Neuronal stem cell (in vitro differentiated cells): Measurements from ENCODE around the gene NSUN2.

Source experiments
- DNase-seq: peaks from one replicate; pipeline ENCODE4 v3.0.0-alpha.2; 2013; ENCODE audit warnings: low spot score
- H2AFZ ChIP-seq: one replicate; pipeline ENCODE4 v1.6.1; 2013; ENCODE audit warnings: mild to moderate bottlenecking, low read length, inconsistent platforms
- H2AK5ac ChIP-seq: 2 replicates; pipeline ENCODE4 v1.6.1; 2013; ENCODE audit warnings: low read depth, mild to moderate bottlenecking, inconsistent platforms, low read length, moderate library complexity, mixed read lengths
- H2BK120ac ChIP-seq: 2 replicates; pipeline ENCODE4 v1.6.1; 2013; ENCODE audit warnings: low read depth, mild to moderate bottlenecking, inconsistent platforms, low read length, moderate library complexity, mixed read lengths
- H2BK12ac ChIP-seq: one replicate; pipeline ENCODE4 v1.6.1; 2013; ENCODE audit warnings: low read length, inconsistent platforms
- H2BK15ac ChIP-seq: 2 replicates; pipeline ENCODE4 v1.6.1; 2013; ENCODE audit warnings: mild to moderate bottlenecking, low read length, inconsistent platforms, mixed read lengths
- H2BK5ac ChIP-seq: one replicate; pipeline ENCODE4 v1.6.1; 2013; ENCODE audit warnings: inconsistent platforms, mild to moderate bottlenecking, low read length, moderate library complexity
- H3K14ac ChIP-seq: one replicate; pipeline ENCODE4 v1.6.1; 2013; ENCODE audit warnings: low read length, inconsistent platforms
- H3K18ac ChIP-seq: 2 replicates; pipeline ENCODE4 v1.6.1; 2013; ENCODE audit warnings: low read length, inconsistent platforms
- H3K23ac ChIP-seq: 2 replicates; pipeline ENCODE4 v1.6.1; 2013; ENCODE audit warnings: low read depth, mild to moderate bottlenecking, mixed read lengths, low read length, inconsistent platforms; ENCODE audit not compliant: poor library complexity
- H3K27ac ChIP-seq: replicated peaks from 3 replicates; pipeline ENCODE4 v1.5.1; 2013; ENCODE audit warnings: low read length, inconsistent platforms
- H3K27me3 ChIP-seq, 3 experiments: 2 replicates each; pipeline ENCODE4 v1.6.1; 2013; ENCODE audit warnings: low read length in 3 of 3, mild to moderate bottlenecking in 2 of 3, inconsistent platforms in 1 of 3, low read depth in 1 of 3, mixed read lengths in 1 of 3, moderate library complexity in 1 of 3; ENCODE audit not compliant: control insufficient read depth in 3 of 3, insufficient read depth in 3 of 3
- H3K36me3 ChIP-seq, 2 donors: replicated peaks in 1 of 2; 2 replicates each; pipeline ENCODE4 v1.6.1; 2013; ENCODE audit warnings: low read length in 2 of 2; ENCODE audit not compliant: control insufficient read depth in 2 of 2, insufficient read depth in 2 of 2
- H3K4ac ChIP-seq: 2 replicates; pipeline ENCODE4 v1.6.1; 2013; ENCODE audit warnings: inconsistent platforms, mild to moderate bottlenecking, low read length, moderate library complexity
- H3K4me1 ChIP-seq, 2 donors: 1 replicate in 1 of 2; 2 replicates in 1 of 2; pipeline ENCODE4 v1.6.1; 2013; ENCODE audit warnings: low read length in 2 of 2, low read depth in 1 of 2; ENCODE audit not compliant: control insufficient read depth in 2 of 2, insufficient read depth in 1 of 2
- H3K4me2 ChIP-seq: one replicate; pipeline ENCODE4 v1.6.1; 2013; ENCODE audit warnings: mild to moderate bottlenecking, low read length, inconsistent platforms; ENCODE audit not compliant: insufficient read depth, poor library complexity, severe bottlenecking
- H3K4me3 ChIP-seq, 2 donors: 2 replicates each; pipeline ENCODE4 v1.5.1; 2013; ENCODE audit warnings: low read length in 2 of 2, mild to moderate bottlenecking in 2 of 2, inconsistent platforms in 1 of 2, moderate library complexity in 1 of 2
- H3K79me1 ChIP-seq: one replicate; pipeline ENCODE4 v1.6.1; 2013; ENCODE audit warnings: low read depth, mild to moderate bottlenecking, inconsistent platforms, low read length, moderate library complexity
- H3K9ac ChIP-seq: one replicate; pipeline ENCODE4 v1.6.1; 2013; ENCODE audit warnings: mild to moderate bottlenecking, low read depth, low read length, inconsistent platforms; ENCODE audit not compliant: poor library complexity
- H3K9me3 ChIP-seq, 2 donors: replicated peaks in 1 of 2; 2 replicates each; pipeline versions ENCODE3 to v1.6.1; 2013; ENCODE audit warnings: low read length in 2 of 2, mild to moderate bottlenecking in 2 of 2, inconsistent platforms in 1 of 2, low read depth in 1 of 2, mixed read lengths in 1 of 2, moderate library complexity in 1 of 2; ENCODE audit not compliant: control insufficient read depth in 2 of 2, insufficient read depth in 1 of 2
- H4K8ac ChIP-seq: one replicate; pipeline ENCODE4 v1.6.1; 2013; ENCODE audit warnings: low read depth, mild to moderate bottlenecking, inconsistent platforms, low read length, moderate library complexity
- H4K91ac ChIP-seq: one replicate; pipeline ENCODE4 v1.6.1; 2013; ENCODE audit warnings: low read length, low read depth, mild to moderate bottlenecking, inconsistent platforms; ENCODE audit not compliant: poor library complexity
- WGBS, 2 donors: extraction: QIAGEN DNeasy Blood & Tissue Kit; methylation state at CpG; one replicate each; pipeline ENCODE4 v1.1.7; 2013; ENCODE audit warnings: missing lambda C conversion rate in 2 of 2, mixed read lengths in 1 of 2; ENCODE audit not compliant: insufficient read length in 2 of 2, insufficient replicate concordance in 1 of 2; ENCODE audit errors: extremely low coverage in 2 of 2; 5-methylcytosine and 5-hydroxymethylcytosine counted together

The NSUN2 gene

GRCh38 chr5:6656680-6657079 is 23.8 kb upstream of the NSUN2 start:
- WGBS, 2 donors, result no CpG with 5 or more reads among the region's 5 CpGs
- H4K8ac ChIP-seq, result no peak overlapping the region
- no peak overlapping the region for H2BK120ac ChIP-seq
- H3K4me2 ChIP-seq, result no peak overlapping the region
- no peak overlapping the region for H4K91ac ChIP-seq
- no peak overlapping the region for H2BK5ac ChIP-seq
- H3K36me3 ChIP-seq, result peaks cover 9 to 59% of the 10 kb centered on the region in 2 donors
- no peak overlapping the region for H2BK12ac ChIP-seq
- H3K79me1 ChIP-seq, result no peaks in the 10 kb centered on the region
- no peak overlapping the region for H3K23ac ChIP-seq
- no peak overlapping the region for H3K4me3 ChIP-seq
- H3K18ac ChIP-seq, result no peak overlapping the region
- H2AK5ac ChIP-seq, result no peak overlapping the region
- H3K4ac ChIP-seq, result no peak overlapping the region
- no peaks in the 10 kb centered on the region for H3K27me3 ChIP-seq
- no peaks in the 10 kb centered on the region for H3K4me1 ChIP-seq
- H3K14ac ChIP-seq, result no peak overlapping the region
- H3K9me3 ChIP-seq, result peaks cover 5 to 8% of the 10 kb centered on the region in 2 donors
- DNase-seq, result no peak
- no peak overlapping the region for H2AFZ ChIP-seq
- H3K9ac ChIP-seq, result no peak overlapping the region
- H2BK15ac ChIP-seq, result no peak overlapping the region
- no peak overlapping the region for H3K27ac ChIP-seq

- Histone ChIP-seq H3K4me3 (no peak overlapping the region), H3K9me3 (peaks cover 5 to 8% of the 10 kb centered on the region in 2 donors), H3K23ac (no peak overlapping the region), H3K4me1 (no peaks in the 10 kb centered on the region), H3K4me2 (no peak overlapping the region), H4K91ac (no peak overlapping the region), H2BK120ac (no peak overlapping the region), H3K79me1 (no peaks in the 10 kb centered on the region), H3K36me3 (peaks cover 9 to 58% of the 10 kb centered on the region in 2 donors), H3K18ac (no peak overlapping the region), H2AFZ (no peak overlapping the region), H3K9ac (no peak overlapping the region), H3K27me3 (no peaks in the 10 kb centered on the region), H3K4ac (no peak overlapping the region), H2AK5ac (no peak overlapping the region), H3K14ac (no peak overlapping the region), H2BK15ac (no peak overlapping the region), H2BK5ac (no peak overlapping the region), H2BK12ac (no peak overlapping the region), H3K27ac (no peak overlapping the region), H4K8ac (no peak overlapping the region)
- no CpG with 5 or more reads among the region's 8 CpGs for WGBS, 2 donors
- no peak for DNase-seq
These were observed 22.6 kb upstream of the NSUN2 start for GRCh38 chr5:6655432-6655831.

- Histone ChIP-seq H2BK12ac (no peak overlapping the region), H3K79me1 (no peaks in the 10 kb centered on the region), H2BK120ac (no peak overlapping the region), H2BK15ac (no peak overlapping the region), H3K4me1 (no peaks in the 10 kb centered on the region), H4K8ac (no peak overlapping the region), H3K23ac (no peak overlapping the region), H3K27ac (no peak overlapping the region), H3K14ac (no peak overlapping the region), H3K18ac (no peak overlapping the region), H3K4me3 (no peak overlapping the region), H3K9ac (no peak overlapping the region), H3K4me2 (no peak overlapping the region), H2AFZ (no peak overlapping the region), H3K36me3 (peaks cover 4 to 34% of the 10 kb centered on the region in 2 donors), H2AK5ac (no peak overlapping the region), H3K27me3 (no peaks in the 10 kb centered on the region), H4K91ac (no peak overlapping the region), H3K4ac (no peak overlapping the region), H3K9me3 (peaks cover 2 to 8% of the 10 kb centered on the region in 2 donors), H2BK5ac (no peak overlapping the region)
- no CpG with 5 or more reads among the region's 6 CpGs for WGBS, 2 donors
- DNase-seq, result no peak
These were observed 19.2 kb upstream of the NSUN2 start for GRCh38 chr5:6652025-6652424.

- H3K27me3 ChIP-seq, result no peaks in the 10 kb centered on the region
- H3K9ac ChIP-seq, result no peak overlapping the region
- no peak overlapping the region for H3K18ac ChIP-seq
- H3K4me1 ChIP-seq, result no peaks in the 10 kb centered on the region
- no peak overlapping the region for H2BK12ac ChIP-seq
- no peak overlapping the region for H3K23ac ChIP-seq
- H3K9me3 ChIP-seq, result peaks cover 0 to 1% of the 10 kb centered on the region in 2 donors
- no peak overlapping the region for H4K8ac ChIP-seq
- H3K14ac ChIP-seq, result no peak overlapping the region
- H4K91ac ChIP-seq, result no peak overlapping the region
- H2BK15ac ChIP-seq, result no peak overlapping the region
- no peaks in the 10 kb centered on the region for H3K79me1 ChIP-seq
- H3K27ac ChIP-seq, result no peak overlapping the region
- H3K36me3 ChIP-seq, result peaks cover 3 to 16% of the 10 kb centered on the region in 2 donors
- no peak overlapping the region for H2AK5ac ChIP-seq
- no peak overlapping the region for H3K4me3 ChIP-seq
- no peak overlapping the region for H2AFZ ChIP-seq
- H3K4me2 ChIP-seq, result no peak overlapping the region
- WGBS, 2 donors, result no CpG with 5 or more reads among the region's 9 CpGs
- no peak overlapping the region for H2BK5ac ChIP-seq
- H3K4ac ChIP-seq, result no peak overlapping the region
- no peak for DNase-seq
- H2BK120ac ChIP-seq, result peak overlapping the region; percentile 8
These were observed 16.8 kb upstream of the NSUN2 start for GRCh38 chr5:6649681-6650080.
